GM12801 (cell line): ENCODE measurements around the gene ZNF331.

Experiments
- CTCF ChIP-seq: IDR thresholded peaks from one replicate; pipeline ENCODE4 v1.5.1; 2011; ENCODE audit warnings: control low read depth; ENCODE audit not compliant: insufficient read length; ENCODE audit errors: extremely low read depth

Gene ZNF331

GRCh38 chr19:53612762-53613526 is 75.0 kb downstream of the ZNF331 start:
- no peak for TF ChIP-seq CTCF

GRCh38 chr19:53621885-53622740 is 84.2 kb downstream of the ZNF331 start:
- no peak for TF ChIP-seq CTCF

- TF ChIP-seq CTCF: no peak
Measured at GRCh38 chr19:53624771-53625545, 87.0 kb downstream of the ZNF331 start.

- no peak for TF ChIP-seq CTCF
Measured at GRCh38 chr19:53626486-53626885, 88.5 kb downstream of the ZNF331 start.

GRCh38 chr19:53626976-53627375 is 89.0 kb downstream of the ZNF331 start:
- no peak for TF ChIP-seq CTCF
